ENCODE measurements around the gene GJC2.
A peak's percentile ranks its signal among the peaks of the same experiment; 100 is the strongest.

DNA sequence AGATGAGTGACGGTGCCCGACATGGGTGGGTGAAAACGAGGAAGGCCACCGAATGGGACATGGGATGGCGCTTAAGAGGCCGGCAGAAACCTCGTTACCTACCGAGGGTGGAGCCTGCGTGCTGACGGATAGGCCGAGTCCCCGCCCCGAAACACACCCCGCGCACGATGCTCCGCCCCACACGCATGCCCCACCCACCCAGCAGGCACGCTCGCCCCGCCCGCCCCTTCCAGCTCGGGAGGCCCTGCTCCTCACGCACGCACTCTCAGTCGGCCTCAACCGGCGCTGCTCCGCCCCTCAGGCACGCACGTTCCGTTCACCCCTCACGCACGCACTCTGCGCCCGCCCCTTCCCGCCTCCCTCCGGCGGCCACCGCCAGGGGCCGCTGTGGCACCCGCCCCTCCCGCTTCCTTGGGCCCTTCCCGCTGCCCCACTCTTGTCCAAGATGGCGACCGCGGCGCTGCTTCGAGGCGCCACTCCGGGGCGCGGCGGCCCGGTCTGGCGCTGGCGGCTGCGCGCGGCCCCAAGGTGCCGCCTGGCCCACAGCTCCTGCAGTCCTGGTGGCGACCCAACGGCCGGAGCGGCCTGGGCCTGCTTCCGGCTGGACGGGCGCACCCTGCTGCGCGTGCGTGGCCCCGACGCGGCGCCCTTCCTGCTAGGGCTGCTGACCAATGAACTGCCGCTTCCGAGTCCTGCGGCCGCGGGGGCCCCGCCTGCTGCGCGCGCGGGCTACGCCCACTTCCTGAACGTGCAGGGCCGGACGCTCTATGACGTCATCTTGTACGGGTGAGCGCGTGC lies 15.8 kb downstream of the GJC2 start, which contains the start of gene IBA57:
- TF ChIP-seq SIN3A (IDR thresholded peaks at IDR 0.05; ENCODE audit: borderline replicate concordance, insufficient read depth, low read length) (no peak; the same call in 1 of the 2 replicates), POLR2AphosphoS5 (IDR thresholded peaks at IDR 0.05; ENCODE audit: low read depth, low read length) (peak; percentile 89), TAF1 (IDR thresholded peaks at IDR 0.05; ENCODE audit: borderline replicate concordance, insufficient read depth, low read length) (peak; percentile 90), FOXP2 (optimal IDR thresholded peaks at IDR 0.05; ENCODE audit: borderline replicate concordance, extremely low read depth, extremely low read length, insufficient read depth) (no peak)
- TF ChIP-seq, protein P1, sequence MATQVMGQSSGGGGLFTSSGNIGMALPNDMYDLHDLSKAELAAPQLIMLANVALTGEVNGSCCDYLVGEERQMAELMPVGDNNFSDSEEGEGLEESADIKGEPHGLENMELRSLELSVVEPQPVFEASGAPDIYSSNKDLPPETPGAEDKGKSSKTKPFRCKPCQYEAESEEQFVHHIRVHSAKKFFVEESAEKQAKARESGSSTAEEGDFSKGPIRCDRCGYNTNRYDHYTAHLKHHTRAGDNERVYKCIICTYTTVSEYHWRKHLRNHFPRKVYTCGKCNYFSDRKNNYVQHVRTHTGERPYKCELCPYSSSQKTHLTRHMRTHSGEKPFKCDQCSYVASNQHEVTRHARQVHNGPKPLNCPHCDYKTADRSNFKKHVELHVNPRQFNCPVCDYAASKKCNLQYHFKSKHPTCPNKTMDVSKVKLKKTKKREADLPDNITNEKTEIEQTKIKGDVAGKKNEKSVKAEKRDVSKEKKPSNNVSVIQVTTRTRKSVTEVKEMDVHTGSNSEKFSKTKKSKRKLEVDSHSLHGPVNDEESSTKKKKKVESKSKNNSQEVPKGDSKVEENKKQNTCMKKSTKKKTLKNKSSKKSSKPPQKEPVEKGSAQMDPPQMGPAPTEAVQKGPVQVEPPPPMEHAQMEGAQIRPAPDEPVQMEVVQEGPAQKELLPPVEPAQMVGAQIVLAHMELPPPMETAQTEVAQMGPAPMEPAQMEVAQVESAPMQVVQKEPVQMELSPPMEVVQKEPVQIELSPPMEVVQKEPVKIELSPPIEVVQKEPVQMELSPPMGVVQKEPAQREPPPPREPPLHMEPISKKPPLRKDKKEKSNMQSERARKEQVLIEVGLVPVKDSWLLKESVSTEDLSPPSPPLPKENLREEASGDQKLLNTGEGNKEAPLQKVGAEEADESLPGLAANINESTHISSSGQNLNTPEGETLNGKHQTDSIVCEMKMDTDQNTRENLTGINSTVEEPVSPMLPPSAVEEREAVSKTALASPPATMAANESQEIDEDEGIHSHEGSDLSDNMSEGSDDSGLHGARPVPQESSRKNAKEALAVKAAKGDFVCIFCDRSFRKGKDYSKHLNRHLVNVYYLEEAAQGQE (IDR thresholded peaks at IDR 0.05; ENCODE audit: insufficient read depth in 1 of 2, low read depth in 2 of 2, low read length in 2 of 2), result peak in 1 of 2 experiments; percentile 65; a peak in 1 of 4 replicates
